NCI-H128 (cell line): Measurements from ENCODE around the gene MDFIC2.

Experiments used
- DNase-seq: peaks from one replicate; lab custom pipeline; 2025; ENCODE audit not compliant: unreplicated experiment; lab: John Stamatoyannopoulos, UW

MDFIC2 gene

DNA sequence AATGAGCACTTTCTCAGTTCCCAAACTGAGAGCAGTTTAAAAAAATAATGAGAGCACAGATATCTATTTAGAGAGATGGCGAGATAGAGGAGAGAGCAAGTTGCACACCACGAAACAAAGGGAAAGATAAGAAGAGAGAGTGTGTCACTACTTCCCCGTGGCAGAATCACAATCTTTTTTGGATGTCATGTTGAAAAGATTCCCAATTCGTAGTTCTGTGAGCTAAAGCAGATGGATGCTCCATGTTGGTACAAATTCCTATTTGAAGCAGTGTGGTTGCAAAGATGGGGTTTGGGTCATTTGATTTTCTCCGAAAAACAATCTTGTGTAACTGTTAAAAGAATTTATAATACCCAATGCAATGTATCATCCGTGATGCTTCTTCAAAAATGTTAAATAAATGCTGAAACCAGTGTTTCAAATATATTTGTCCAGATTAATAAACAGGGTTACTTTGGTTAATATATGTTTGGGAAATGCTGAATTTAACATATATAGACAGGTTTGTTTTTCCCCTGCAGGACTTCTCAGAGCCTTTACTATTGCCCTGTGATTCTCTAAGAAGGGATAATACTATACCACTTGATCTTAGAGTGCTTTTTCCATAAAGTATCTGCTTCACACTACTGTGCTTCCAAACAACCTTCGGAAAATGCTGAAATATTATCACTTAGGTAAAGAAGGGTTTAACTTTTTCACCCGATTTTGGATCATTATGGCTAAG lies 128.5 kb downstream of the MDFIC2 start:
- no peak for DNase-seq

DNA sequence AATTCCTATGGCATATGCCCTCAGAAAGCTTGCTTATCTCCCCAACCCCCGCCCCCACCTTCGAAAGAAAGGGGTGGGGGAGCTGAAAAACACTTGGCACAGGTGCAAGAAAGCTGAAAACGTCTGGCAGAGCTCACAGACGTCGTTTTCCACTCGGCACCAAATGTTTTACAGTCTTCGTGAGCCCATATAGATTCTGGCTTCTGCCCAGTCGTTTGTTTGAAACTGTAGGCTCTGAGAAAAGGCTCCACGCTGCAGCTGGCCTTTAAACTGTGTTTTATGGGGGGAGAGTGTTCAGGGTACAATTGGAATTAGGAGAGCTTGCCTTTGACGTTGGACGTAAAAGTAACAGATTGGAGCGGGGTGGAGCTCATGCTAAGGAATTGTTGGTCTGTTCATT lies 130.3 kb downstream of the MDFIC2 start:
- no peak for DNase-seq

DNA sequence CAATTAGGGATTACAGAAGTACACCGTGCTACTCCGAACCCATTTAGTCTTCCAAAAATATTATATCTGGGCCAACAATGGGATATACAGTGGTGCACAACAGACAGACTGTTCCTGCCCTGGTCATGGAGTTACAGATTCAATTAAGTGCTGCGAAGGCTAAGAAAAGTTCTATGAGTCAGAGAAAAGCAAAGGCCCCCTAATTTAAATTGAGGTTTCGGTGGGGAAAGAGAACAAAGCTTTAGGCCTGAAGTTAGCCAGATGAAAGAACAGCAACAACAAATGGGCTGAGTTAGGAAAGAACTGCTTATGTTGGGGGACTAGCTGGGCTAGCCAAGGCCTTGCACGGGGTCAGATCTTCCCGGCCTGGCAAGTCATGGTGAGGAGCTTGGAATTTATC lies 131.8 kb downstream of the MDFIC2 start:
- no peak for DNase-seq

DNA sequence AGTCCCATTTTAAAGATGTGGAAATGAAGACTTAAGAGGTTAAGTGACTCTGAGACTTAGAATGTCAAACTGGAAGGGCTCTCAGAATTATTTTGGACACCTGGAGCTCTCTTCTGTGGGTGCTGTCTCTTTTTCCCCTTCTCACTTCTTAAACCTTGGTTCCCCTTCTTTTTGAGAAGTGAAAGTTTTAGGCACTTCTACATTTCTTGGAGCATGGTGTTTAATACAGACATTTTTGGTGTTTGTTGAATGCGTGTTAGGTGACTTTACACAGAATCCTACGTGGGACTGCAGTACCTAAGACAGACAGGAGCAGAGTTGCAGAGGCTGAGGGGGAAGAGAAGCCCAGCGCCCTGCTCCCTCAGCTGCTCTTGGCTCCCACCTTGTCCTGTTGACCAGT lies 133.3 kb downstream of the MDFIC2 start:
- no peak for DNase-seq

DNA sequence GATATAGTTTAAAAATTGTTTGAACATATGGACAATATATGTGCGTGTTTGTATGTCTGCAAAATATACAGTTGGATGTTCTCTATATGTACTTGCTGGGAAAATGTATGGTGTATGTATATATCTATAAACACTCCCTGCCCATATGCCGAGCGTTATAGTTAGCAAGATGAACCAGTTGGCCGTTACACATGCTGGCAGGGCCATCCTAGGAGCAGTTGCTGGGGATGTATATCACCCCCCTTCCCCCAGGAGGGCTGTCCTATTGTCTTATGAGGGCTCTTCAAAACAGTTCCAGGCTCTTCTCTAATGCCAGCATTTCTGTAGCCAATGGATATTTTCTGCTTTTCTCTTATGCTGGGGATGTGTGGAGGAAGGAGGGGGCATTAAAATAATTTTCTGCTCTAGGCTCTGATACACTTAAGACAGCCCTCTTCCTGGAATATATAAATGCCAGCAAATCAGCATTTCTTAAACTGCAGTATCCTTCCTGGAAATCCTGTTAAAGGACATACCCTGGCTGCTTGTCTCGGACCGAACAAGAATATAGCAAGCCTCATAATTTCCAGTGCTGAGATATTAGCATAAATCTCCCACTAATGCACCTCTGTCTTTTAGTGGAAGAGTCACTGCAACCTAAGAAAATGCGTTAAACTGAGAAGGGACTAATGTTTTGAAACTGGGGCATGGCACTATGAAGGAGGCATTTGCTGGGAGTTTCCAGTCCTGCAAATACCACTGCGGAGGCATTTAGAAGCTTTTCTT lies 134.4 kb downstream of the MDFIC2 start:
- no peak for DNase-seq

DNA sequence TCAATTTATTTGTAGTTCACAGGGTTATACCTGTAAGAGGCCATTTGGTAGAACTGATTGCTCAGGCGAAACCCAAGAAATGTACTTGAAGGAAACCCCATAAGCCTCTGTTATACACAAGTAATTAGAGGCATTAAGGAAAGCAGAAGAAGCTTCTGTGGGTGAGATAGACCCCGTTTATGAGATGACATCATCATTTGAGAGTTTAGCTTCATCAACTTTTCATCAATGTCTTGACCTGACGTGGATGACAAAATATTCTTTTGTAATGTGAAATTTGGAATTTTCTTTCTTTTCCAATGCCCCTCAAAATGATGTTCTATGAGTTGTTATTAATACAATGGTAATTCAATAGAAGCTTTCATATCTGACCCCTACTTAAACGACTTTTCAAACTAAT lies 136.2 kb downstream of the MDFIC2 start:
- no peak for DNase-seq

DNA sequence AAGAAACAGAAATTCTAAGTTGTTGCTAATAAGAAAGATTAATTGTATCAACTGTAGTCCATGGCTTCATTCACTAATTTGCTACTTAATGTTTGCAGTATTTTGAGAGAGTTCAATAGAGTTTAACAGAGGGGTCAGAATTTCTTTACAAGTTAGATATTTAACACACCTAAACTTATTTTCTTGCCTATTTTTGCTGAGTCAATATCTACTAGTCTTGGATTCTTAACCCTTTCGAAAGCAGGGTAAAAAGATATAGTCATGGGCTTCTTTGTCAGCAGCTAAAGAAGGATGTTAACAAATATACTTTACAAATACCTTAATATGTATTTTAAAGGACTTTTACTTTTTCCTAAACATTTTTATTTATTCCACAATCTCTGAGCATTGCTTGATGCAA lies 155.6 kb downstream of the MDFIC2 start:
- no peak for DNase-seq

DNA sequence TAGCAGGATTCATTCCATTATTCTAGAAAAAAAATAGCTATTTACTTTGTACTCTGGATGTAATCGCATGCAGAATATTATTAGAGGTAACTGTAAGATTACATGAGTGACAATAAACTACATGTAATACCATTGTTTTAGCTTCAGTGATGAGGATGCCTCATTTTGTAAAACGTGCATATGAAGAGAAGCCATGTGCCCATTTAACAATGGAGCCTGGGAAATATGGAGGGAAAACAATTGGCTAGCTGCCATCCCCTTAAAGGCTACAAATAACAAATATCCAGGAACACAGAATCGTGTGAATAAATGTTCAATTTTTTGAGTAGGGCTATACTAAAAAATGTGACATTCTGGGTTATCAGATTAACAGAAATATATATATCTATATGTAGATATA lies 161.8 kb downstream of the MDFIC2 start:
- no peak for DNase-seq

DNA sequence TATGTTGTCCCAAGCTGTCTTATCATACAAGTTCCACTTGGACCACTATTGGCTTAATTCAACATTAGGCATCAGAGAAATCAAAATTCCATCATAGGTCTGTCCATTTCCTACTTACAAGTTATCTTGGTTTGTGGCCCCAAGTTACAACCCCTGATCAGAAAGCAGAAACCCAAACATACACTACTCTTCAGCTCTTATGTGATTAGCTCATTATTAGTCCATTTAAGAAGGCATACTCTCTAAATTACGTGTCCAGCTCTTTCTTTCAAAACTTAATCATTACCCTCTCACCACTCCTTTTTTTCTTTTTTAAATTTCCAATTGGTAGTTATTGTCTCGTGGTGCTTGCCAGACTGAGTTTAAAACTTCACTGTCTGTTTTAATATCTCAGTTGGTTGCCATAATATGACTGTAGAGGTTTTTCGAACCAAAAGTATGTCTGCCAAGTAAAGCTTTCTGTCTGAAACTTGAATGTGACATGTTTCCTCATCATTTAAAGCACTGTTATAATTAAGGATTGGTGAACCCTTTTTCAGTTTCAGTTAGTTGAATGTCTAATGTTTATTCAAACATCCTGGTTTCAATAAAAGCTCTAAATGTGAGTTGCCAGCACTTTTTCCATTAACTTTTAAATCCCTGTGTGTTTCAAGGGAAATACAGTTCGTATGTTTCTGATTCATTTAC lies 162.6 kb downstream of the MDFIC2 start:
- no peak for DNase-seq
